ENCODE results near the gene IGSF5.
A peak's percentile ranks its signal among the peaks of the same experiment; 100 is the strongest.
"Not testable (repeated sequence)": the region's sequence is repeated elsewhere in the genome, so short reads cannot be mapped to it uniquely, and the experiment has no call there.

The IGSF5 gene

GRCh38 chr21:39744883-39745282 lies at the start of gene IGSF5:
TSS of gene IGSF5 (plus strand) at chr21:39745183. CDS start at chr21:39745510, 327 bp downstream.
- not testable (repeated sequence) for DNase-seq (ENCODE audit: low read depth in 2 of 2)

DNA sequence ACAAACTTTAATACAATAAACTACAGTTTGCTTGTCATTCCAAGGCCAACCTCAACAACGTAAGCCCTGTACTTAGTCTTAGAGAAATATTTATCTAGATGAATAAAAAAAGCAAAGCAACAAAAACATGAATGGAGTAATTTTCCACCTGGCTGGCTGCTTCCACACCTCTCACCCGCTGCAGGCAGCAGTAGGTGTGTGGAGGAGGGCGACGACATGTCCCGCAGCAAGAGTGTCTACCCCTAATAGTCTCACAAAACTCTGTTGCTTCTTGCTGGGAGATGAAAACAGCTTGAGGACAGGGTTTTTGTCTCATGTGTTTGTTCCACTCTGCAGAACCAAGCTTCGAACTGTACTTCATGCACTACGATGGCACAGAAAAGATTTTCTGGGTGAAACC lies 48.8 kb upstream of the IGSF5 start:
- no peak for DNase-seq (ENCODE audit: low read depth in 2 of 2)

- no peak for DNase-seq (ENCODE audit: low read depth in 2 of 2)
These were observed 48.4 kb upstream of the IGSF5 start for GRCh38 chr21:39696618-39697017.

- DNase-seq (ENCODE audit: low read depth in 2 of 2): no peak
These were observed 44.7 kb upstream of the IGSF5 start for GRCh38 chr21:39700318-39700717.

DNA sequence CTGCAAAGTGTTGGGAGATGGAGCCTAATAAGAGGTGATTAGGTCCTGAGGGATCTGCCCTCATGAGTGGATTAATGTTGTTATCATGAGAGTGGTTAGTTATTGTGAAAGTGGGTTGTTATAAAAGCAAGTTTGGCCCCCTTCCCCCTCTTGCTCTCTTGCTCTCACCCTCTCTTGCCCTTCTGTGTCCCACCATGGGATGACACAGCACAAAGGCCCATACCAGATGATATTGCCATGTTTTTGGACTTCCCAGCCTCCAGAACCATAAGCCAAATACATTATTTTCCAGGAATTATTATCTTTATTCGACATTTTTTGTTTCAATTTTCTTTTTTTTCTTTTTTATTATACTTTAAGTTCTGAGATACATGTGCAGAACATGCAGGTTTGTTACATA lies 41.4 kb upstream of the IGSF5 start:
- no peak for DNase-seq (ENCODE audit: low read depth in 2 of 2)

- DNase-seq (ENCODE audit: low read depth in 2 of 2): no peak
These were observed 39.1 kb upstream of the IGSF5 start for GRCh38 chr21:39705849-39706248.

- DNase-seq (ENCODE audit: low read depth in 2 of 2): no peak
These were observed 37.7 kb upstream of the IGSF5 start for GRCh38 chr21:39707316-39707715.

- no peak for DNase-seq (ENCODE audit: low read depth in 2 of 2)
These were observed 34.1 kb upstream of the IGSF5 start for GRCh38 chr21:39710866-39711265.

GRCh38 chr21:39712273-39712672 lies 32.7 kb upstream of the IGSF5 start:
- DNase-seq (ENCODE audit: low read depth in 2 of 2): no peak

DNA sequence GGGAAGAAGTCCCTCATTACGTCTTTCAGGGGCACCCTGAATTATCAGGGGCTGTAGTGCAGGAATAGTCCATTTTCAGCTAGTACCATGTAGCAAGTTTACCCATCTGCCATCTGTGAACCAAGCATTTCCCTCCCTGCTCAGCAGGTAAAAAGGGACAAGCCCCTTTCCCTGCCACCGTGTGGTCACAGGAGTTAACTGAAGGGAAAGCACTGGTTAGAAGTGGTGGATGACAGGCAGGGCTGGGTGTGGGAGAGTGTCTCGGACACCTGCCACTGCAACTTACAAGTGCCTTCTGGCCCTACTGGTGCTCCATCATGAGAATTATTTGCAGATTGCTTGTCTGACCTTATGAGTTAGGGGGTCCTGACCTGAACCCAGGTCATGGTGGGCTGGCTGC lies 32.0 kb upstream of the IGSF5 start:
- DNase-seq (ENCODE audit: low read depth in 2 of 2): no peak

- no peak for DNase-seq (ENCODE audit: low read depth in 2 of 2)
These were observed 31.1 kb upstream of the IGSF5 start for GRCh38 chr21:39713905-39714304.

- DNase-seq (ENCODE audit: low read depth in 2 of 2): no peak
These were observed 30.7 kb upstream of the IGSF5 start for GRCh38 chr21:39714331-39714730.

GRCh38 chr21:39715804-39716397 lies 29.1 kb upstream of the IGSF5 start:
- DNase-seq (ENCODE audit: low read depth in 2 of 2): peak in 1 of 2 donors; percentile 3

DNA sequence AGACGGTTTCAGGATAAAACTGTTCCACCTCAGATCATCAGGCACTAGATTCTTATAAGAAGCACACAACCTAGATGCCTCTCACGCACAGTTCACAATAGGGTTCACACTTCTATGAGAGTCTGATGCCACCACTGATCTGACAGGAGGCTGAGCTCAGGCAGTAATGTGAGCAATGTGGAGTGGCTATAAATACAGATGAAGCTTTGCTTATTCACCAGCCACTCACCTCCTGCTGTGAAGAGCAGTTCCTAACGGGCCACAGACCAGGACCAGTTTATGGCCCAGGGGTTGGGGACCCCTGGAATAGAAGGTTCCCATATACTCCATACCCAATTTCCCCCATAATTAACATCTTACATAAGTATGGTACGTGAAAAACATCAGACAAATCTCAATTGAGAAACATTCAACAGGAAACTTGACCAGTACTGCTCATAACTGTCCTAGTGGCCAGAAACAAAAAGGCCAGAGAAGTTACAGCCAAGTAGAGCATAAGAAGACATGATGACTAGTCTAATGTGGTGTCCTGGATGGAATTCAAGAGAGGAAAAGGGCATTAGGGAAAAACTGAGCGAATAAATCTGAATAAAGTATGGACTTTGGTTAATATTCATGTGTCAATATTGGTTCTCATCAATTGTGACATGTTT lies 24.7 kb upstream of the IGSF5 start:
- no peak for DNase-seq (ENCODE audit: low read depth in 2 of 2)

GRCh38 chr21:39721885-39722284 lies 23.1 kb upstream of the IGSF5 start:
- no peak for DNase-seq (ENCODE audit: low read depth in 2 of 2)

DNA sequence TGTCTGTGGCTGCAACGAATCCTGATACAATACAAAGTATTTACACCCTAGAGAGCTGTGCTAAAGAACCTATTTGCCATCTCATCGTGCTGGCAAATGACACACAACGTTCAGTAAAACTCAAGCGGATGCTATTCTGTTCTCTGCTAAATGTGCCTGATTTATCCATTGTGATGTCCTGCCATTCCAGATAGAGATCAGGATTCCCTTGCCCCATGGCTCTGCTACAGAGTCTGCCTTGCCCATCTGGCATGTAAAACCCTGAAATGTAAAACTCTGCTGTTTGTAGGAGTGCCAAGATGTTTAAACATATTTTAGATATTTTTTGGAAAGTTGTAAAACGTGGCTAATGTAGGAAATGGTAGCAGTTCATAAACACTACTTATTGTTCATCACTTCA lies 20.0 kb upstream of the IGSF5 start:
- no peak for DNase-seq (ENCODE audit: low read depth in 2 of 2)

GRCh38 chr21:39726133-39726532 lies 18.9 kb upstream of the IGSF5 start:
- DNase-seq (ENCODE audit: low read depth in 2 of 2): no peak

DNA sequence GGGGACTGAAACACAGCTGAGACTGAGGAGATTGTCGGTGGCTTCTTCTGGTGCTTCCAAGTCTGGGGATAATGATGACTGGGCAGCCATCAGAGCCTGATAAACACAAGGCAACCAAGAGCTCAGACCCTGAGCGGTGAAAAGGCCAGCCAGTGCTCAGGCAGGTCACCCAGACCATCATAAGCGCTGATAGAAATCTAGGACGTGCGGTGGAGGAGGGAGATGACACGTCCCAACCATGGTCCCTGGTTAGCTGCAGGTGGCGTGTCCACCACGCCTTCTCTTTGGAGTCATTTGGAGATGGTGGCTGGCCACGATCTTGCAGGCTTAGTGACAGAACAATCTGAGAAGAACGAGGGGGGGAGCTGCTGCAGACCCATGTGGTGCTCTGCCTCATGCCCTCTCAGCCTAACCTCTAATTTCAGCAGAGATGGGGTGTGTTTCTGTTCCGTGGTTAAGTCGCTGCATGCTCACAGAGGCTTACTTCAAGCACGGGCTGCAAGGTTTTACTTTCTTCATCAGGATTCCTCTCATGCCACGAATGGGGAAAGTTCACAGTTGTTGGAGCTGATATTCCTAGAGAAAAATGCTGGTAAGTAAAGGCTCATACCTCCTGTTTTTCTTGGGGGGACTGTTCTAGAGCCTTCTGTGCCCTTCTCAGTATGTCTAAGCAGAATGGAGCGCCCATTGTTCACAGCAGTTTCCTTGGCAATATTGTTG lies 17.4 kb upstream of the IGSF5 start:
- DNase-seq (ENCODE audit: low read depth in 2 of 2): no peak

- DNase-seq (ENCODE audit: low read depth in 2 of 2): no peak
These were observed 16.6 kb upstream of the IGSF5 start for GRCh38 chr21:39728341-39728740.

GRCh38 chr21:39730418-39731157 lies 14.4 kb upstream of the IGSF5 start:
- no peak for DNase-seq (ENCODE audit: low read depth in 2 of 2)

DNA sequence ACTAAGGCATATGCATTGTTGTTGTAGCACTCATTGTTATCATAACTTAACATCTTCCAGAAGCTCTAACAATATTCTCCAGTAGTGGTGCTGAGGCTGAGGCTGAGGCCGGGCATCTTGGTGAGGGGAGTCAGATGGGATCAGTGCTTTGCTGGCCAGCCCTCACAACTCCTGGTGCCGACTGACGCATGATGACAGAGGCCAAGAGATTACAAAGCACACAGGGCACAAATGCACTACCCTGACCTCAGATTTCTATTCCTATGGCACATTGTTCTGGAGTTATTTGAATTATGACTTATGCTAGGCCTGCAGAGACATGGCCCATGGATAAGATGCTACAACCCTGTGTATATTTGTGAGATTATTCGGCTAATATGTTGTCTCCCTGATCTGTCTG lies 8.3 kb upstream of the IGSF5 start:
- DNase-seq (ENCODE audit: low read depth in 2 of 2): no peak

GRCh38 chr21:39737376-39738000 lies 7.5 kb upstream of the IGSF5 start:
- no peak for DNase-seq (ENCODE audit: low read depth in 2 of 2)

Data from stimulated activated CD8-positive, alpha-beta memory T cell treated with anti-CD3 and anti-CD28 coated beads, Interleukin-15, amount 100 ng/mL, for 4 hours (primary cell).